ENCODE data around the gene ASIC4. TPM values are rescaled to one million over a fixed set of nuclear protein-coding genes. Genes with fewer than 3 reads are reported as not detected.
A peak's percentile ranks its signal among the peaks of the same experiment; 100 is the strongest.

ASIC4 gene
- total and polyA plus RNA-seq, 9 of the 15 experiments (the other 6 are each of a cell fraction or from before 2014, with no cell fraction given) = 0.07 to 19.2 (median 4.8) TPM

DNA sequence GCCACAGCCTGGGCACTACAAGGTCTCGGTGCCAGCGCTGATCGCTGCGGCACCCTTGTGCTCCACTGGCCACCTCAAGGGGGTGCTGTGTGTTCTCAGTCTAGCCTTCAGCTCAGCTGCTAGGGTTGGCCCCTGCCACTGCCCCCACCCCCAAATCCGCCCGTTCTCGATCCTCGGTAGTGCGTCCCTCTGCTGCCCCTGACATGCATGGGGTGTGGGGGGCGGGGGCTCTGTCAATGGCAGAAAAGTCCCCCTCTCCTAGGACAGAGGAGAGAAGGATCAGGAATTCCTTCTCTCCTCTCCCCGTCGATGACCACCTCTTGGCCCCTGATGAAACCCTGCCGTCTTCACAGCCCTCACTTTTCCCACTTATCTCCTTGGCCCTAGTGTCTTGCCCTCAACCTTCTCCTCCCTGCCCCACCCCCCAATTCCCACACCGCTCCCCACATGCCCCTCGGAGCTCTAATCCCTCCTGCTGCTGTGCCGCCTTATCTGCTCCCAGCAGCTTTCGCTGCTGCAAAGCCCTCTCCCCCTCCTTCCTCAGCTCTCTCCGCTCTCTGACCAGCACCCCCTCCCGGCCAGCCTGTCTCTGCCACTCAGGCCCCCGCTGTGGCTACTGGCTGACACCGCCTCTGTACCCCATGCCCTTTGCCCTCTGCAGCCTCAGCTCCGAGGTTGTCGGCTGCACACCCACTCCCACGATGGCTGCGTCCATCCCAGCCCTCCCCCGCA lies 4.3 kb upstream of the ASIC4 start (continued):
- peak; percentile 25; the same call in 1 of the 2 replicates for TF ChIP-seq SMC3 (conservative IDR thresholded peaks at IDR 0.05; ENCODE audit: insufficient read depth, low read depth, low read length)
- TF ChIP-seq, protein P1, sequence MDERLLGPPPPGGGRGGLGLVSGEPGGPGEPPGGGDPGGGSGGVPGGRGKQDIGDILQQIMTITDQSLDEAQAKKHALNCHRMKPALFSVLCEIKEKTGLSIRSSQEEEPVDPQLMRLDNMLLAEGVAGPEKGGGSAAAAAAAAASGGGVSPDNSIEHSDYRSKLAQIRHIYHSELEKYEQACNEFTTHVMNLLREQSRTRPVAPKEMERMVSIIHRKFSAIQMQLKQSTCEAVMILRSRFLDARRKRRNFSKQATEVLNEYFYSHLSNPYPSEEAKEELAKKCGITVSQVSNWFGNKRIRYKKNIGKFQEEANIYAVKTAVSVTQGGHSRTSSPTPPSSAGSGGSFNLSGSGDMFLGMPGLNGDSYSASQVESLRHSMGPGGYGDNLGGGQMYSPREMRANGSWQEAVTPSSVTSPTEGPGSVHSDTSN (CRISPR knock-in tag; IDR thresholded peaks at IDR 0.05; ENCODE audit: low read depth) = no peak
- TF ChIP-seq, protein P1 (tag; conservative IDR thresholded peaks at IDR 0.05; ENCODE audit: low read depth) = peak; percentile 55
- no peak for TF ChIP-seq HCFC1 (IDR thresholded peaks at IDR 0.05; ENCODE audit: low read depth, low read length)
- TF ChIP-seq ETV6 (IDR thresholded peaks at IDR 0.05; ENCODE audit: borderline replicate concordance in 1 of 2, low read depth in 2 of 2, low read length in 1 of 2) = 0 out of 4 replicates have a peak, but pooled peaks of 1 of the 2 experiments have one; percentile 59
- no peak for TF ChIP-seq ETV6 (CRISPR knock-in tag; IDR thresholded peaks at IDR 0.05; ENCODE audit: borderline replicate concordance)
- no peak for TF ChIP-seq ZNF121 (CRISPR knock-in tag; conservative IDR thresholded peaks at IDR 0.05)
- TF ChIP-seq, protein P2, sequence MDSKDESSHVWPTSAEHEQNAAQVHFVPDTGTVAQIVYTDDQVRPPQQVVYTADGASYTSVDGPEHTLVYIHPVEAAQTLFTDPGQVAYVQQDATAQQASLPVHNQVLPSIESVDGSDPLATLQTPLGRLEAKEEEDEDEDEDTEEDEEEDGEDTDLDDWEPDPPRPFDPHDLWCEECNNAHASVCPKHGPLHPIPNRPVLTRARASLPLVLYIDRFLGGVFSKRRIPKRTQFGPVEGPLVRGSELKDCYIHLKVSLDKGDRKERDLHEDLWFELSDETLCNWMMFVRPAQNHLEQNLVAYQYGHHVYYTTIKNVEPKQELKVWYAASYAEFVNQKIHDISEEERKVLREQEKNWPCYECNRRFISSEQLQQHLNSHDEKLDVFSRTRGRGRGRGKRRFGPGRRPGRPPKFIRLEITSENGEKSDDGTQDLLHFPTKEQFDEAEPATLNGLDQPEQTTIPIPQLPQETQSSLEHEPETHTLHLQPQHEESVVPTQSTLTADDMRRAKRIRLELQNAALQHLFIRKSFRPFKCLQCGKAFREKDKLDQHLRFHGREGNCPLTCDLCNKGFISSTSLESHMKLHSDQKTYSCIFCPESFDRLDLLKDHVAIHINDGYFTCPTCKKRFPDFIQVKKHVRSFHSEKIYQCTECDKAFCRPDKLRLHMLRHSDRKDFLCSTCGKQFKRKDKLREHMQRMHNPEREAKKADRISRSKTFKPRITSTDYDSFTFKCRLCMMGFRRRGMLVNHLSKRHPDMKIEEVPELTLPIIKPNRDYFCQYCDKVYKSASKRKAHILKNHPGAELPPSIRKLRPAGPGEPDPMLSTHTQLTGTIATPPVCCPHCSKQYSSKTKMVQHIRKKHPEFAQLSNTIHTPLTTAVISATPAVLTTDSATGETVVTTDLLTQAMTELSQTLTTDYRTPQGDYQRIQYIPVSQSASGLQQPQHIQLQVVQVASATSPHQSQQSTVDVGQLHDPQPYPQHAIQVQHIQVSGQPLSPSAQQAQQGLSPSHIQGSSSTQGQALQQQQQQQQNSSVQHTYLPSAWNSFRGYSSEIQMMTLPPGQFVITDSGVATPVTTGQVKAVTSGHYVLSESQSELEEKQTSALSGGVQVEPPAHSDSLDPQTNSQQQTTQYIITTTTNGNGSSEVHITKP (IDR thresholded peaks at IDR 0.05; ENCODE audit: partially characterized antibody) = peak; percentile 36
- TF ChIP-seq SNAPC5 (CRISPR knock-in tag; IDR thresholded peaks at IDR 0.05) = no peak
- TF ChIP-seq NR3C1 (CRISPR knock-in tag; IDR thresholded peaks at IDR 0.05) = no peak
- peak; percentile 94 for TF ChIP-seq CCNT2 (IDR thresholded peaks at IDR 0.05; ENCODE audit: borderline replicate concordance, extremely low read depth, insufficient read length, low read depth, low read length)
- TF ChIP-seq ZBTB11 (CRISPR knock-in tag; IDR thresholded peaks at IDR 0.05) = peak in 1 of 3 experiments; percentile 58; a peak in 1 of 6 replicates
- 0 out of 2 replicates have a peak, but pooled peaks have one; percentile 19 for TF ChIP-seq MIER1 (IDR thresholded peaks at IDR 0.05; ENCODE audit: low read depth)
- TF ChIP-seq TAF15 (IDR thresholded peaks at IDR 0.05; ENCODE audit: low read depth, low read length) = no peak
- peak; percentile 84 for TF ChIP-seq ZNF75A (CRISPR knock-in tag; IDR thresholded peaks at IDR 0.05)
- TF ChIP-seq CBX3 (IDR thresholded peaks at IDR 0.05; ENCODE audit: borderline replicate concordance in 1 of 2, low read length in 2 of 2) = no peak

All from K562 (cell line).